NCI-H2107 treated with DMSO at 0.1 percent for 48 hours (cell line): ENCODE data around the gene STMN1.
A peak's percentile ranks its signal among the peaks of the same experiment; 100 is the strongest.

Source experiments
- DNase-seq: peaks from one replicate; lab custom pipeline; 2025; ENCODE audit not compliant: unreplicated experiment; lab: John Stamatoyannopoulos, UW

STMN1 gene

GRCh38 chr1:25922056-25922970 is 16.1 kb upstream of the STMN1 start:
- DNase-seq: peak; percentile 91

GRCh38 chr1:25918615-25919014 is 12.4 kb upstream of the STMN1 start:
- DNase-seq: no peak

- DNase-seq: no peak
These were observed 11.8 kb upstream of the STMN1 start for GRCh38 chr1:25917996-25918395.

- no peak for DNase-seq
These were observed 10.2 kb upstream of the STMN1 start for GRCh38 chr1:25916460-25916859.

GRCh38 chr1:25914074-25914995 is 8.1 kb upstream of the STMN1 start:
- no peak for DNase-seq

- DNase-seq: no peak
These were observed 7.0 kb upstream of the STMN1 start for GRCh38 chr1:25913206-25913605.

GRCh38 chr1:25912076-25912831 is 6.0 kb upstream of the STMN1 start:
- DNase-seq: no peak

- DNase-seq: no peak
These were observed 4.9 kb upstream of the STMN1 start for GRCh38 chr1:25911162-25911561.

GRCh38 chr1:25909040-25909439 is 2.8 kb upstream of the STMN1 start:
- DNase-seq: no peak

- DNase-seq: no peak
These were observed 1.9 kb upstream of the STMN1 start for GRCh38 chr1:25908161-25908560.

- DNase-seq: peak; percentile 41
These were observed 1.4 kb upstream of the STMN1 start for GRCh38 chr1:25907601-25908000.

- peak; percentile 79 for DNase-seq
These were observed 553 bp upstream of the STMN1 start for GRCh38 chr1:25906644-25907300.

GRCh38 chr1:25904943-25905679 is 1.1 kb downstream of the STMN1 start:
- DNase-seq: peak; percentile 93

- DNase-seq: no peak
These were observed 2.2 kb downstream of the STMN1 start for GRCh38 chr1:25903986-25904385.

GRCh38 chr1:25902462-25902861 is 3.8 kb downstream of the STMN1 start:
- DNase-seq: no peak

- no peak for DNase-seq
These were observed 6.0 kb downstream of the STMN1 start for GRCh38 chr1:25900219-25900618.

- DNase-seq: no peak
These were observed 6.4 kb downstream of the STMN1 start for GRCh38 chr1:25899792-25900191.

- DNase-seq: peak; percentile 29
These were observed 7.8 kb downstream of the STMN1 start for GRCh38 chr1:25898223-25899015.

GRCh38 chr1:25897754-25898153 is 8.5 kb downstream of the STMN1 start:
- no peak for DNase-seq
